Ishikawa (cell line): ENCODE data around the gene RBKS.

ENCODE experiments used
- CEBPB ChIP-seq: IDR thresholded peaks from 2 replicates; pipeline ENCODE4 v1.6.1; 2012
- CREB1 ChIP-seq: IDR thresholded peaks from 2 replicates; pipeline ENCODE4 v1.6.1; 2012; ENCODE audit warnings: low read depth
- EGR1 ChIP-seq: IDR thresholded peaks from 2 replicates; pipeline ENCODE4 v1.6.1; 2012
- EP300 ChIP-seq: IDR thresholded peaks from 2 replicates; pipeline ENCODE4 v1.6.1; 2012; ENCODE audit warnings: borderline replicate concordance
- FOXM1 ChIP-seq: IDR thresholded peaks from 2 replicates; pipeline ENCODE4 v1.6.1; 2012; ENCODE audit warnings: low read depth, borderline replicate concordance
- NFIC ChIP-seq: IDR thresholded peaks from 2 replicates; pipeline ENCODE4 v1.6.1; 2012
- RAD21 ChIP-seq: IDR thresholded peaks from 2 replicates; pipeline ENCODE4 v1.6.1; 2012; ENCODE audit warnings: low read depth
- TAF1 ChIP-seq: IDR thresholded peaks from 2 replicates; pipeline ENCODE4 v1.6.1; 2012; ENCODE audit warnings: low read depth, mild to moderate bottlenecking
- TCF12 ChIP-seq: IDR thresholded peaks from 2 replicates; pipeline ENCODE4 v1.6.1; 2012; ENCODE audit warnings: low read depth
- TEAD4 ChIP-seq: IDR thresholded peaks from 2 replicates; pipeline ENCODE4 v1.6.1; 2012
- YY1 ChIP-seq: IDR thresholded peaks from 2 replicates; pipeline ENCODE4 v1.6.1; 2012; ENCODE audit warnings: low read depth
- ZBTB7A ChIP-seq: IDR thresholded peaks from 2 replicates; pipeline ENCODE4 v1.6.1; 2012; ENCODE audit warnings: low read depth
- TF ChIP-seq, protein P1 (sequence below): IDR thresholded peaks from 2 replicates; pipeline ENCODE4 v1.6.1; 2012; ENCODE audit warnings: low read depth, mild to moderate bottlenecking
- TF ChIP-seq, protein P2 (sequence below): IDR thresholded peaks from 2 replicates; pipeline ENCODE4 v1.6.1; 2012
- TF ChIP-seq, protein P3 (sequence below): IDR thresholded peaks from 2 replicates; pipeline ENCODE4 v1.6.1; 2012

Gene RBKS

DNA sequence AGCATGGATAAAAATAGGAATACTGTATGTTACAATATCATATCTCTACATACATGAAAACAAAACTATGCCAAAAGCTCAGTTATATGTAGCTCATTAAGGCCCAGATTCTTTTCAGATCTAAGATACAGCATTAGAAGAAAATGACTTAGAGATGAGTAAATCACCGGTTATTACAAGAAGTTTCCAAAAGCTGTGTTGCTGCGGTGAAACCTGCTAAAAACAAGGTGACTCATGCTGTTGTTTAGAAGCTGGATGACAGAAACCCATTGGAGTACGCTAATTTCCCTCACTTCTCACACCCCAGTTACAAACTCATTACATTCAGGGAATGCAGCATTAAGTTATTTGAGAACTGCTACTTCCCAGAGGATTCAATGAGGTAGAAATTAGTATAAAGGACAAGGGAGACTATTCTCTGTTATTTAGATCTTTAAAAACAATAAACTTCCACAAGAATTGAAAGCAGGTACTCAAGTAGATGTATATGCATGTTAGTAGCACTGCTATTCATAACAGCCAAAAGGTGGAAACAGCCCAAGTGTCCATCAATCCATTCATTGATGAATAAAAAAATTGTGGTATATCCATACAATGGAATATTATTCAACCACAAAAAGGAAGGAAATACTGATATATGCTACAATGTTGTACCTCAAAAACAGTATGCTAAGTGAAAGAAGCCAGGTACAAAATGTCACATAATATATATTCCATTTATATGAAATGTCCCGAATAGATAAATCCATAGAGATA lies 32.6 kb downstream of the RBKS start:
- no peak for TF ChIP-seq ZBTB7A
- no peak for TF ChIP-seq EP300
- TF ChIP-seq, protein P1, sequence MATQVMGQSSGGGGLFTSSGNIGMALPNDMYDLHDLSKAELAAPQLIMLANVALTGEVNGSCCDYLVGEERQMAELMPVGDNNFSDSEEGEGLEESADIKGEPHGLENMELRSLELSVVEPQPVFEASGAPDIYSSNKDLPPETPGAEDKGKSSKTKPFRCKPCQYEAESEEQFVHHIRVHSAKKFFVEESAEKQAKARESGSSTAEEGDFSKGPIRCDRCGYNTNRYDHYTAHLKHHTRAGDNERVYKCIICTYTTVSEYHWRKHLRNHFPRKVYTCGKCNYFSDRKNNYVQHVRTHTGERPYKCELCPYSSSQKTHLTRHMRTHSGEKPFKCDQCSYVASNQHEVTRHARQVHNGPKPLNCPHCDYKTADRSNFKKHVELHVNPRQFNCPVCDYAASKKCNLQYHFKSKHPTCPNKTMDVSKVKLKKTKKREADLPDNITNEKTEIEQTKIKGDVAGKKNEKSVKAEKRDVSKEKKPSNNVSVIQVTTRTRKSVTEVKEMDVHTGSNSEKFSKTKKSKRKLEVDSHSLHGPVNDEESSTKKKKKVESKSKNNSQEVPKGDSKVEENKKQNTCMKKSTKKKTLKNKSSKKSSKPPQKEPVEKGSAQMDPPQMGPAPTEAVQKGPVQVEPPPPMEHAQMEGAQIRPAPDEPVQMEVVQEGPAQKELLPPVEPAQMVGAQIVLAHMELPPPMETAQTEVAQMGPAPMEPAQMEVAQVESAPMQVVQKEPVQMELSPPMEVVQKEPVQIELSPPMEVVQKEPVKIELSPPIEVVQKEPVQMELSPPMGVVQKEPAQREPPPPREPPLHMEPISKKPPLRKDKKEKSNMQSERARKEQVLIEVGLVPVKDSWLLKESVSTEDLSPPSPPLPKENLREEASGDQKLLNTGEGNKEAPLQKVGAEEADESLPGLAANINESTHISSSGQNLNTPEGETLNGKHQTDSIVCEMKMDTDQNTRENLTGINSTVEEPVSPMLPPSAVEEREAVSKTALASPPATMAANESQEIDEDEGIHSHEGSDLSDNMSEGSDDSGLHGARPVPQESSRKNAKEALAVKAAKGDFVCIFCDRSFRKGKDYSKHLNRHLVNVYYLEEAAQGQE, result no peak
- TF ChIP-seq, protein P2, sequence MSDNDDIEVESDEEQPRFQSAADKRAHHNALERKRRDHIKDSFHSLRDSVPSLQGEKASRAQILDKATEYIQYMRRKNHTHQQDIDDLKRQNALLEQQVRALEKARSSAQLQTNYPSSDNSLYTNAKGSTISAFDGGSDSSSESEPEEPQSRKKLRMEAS, result no peak
- TF ChIP-seq YY1, result no peak
- no peak for TF ChIP-seq CEBPB
- no peak for TF ChIP-seq FOXM1
- TF ChIP-seq, protein P3, sequence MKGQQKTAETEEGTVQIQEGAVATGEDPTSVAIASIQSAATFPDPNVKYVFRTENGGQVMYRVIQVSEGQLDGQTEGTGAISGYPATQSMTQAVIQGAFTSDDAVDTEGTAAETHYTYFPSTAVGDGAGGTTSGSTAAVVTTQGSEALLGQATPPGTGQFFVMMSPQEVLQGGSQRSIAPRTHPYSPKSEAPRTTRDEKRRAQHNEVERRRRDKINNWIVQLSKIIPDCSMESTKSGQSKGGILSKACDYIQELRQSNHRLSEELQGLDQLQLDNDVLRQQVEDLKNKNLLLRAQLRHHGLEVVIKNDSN, result no peak
- TF ChIP-seq EGR1, result no peak
- no peak for TF ChIP-seq RAD21
- TF ChIP-seq TAF1, result no peak
- TF ChIP-seq CREB1, result no peak
- no peak for TF ChIP-seq TCF12
- TF ChIP-seq TEAD4, result no peak

DNA sequence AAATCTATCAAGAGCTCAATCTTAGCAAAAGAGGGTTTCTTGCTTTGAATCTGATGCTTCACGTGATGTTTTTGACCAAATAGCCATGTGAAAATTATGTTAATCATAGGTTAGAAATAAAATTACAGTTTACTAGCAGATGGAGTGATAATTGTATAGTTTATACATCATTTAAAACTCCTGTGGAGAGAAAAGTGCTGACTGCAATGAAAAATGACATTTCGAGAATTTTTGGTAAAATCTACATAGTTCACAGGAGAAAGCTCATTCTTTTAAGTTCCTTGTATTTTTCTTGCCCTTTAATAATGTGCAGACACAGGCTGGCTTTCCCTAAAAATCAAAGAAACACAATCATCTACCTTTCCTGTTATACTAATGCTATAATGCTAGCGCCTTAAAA lies 33.2 kb downstream of the RBKS start:
- TF ChIP-seq TEAD4 (no peak), ZBTB7A (no peak), RAD21 (no peak), TCF12 (no peak), YY1 (no peak), TAF1 (no peak), CREB1 (no peak), CEBPB (no peak), FOXM1 (no peak), EP300 (no peak), NFIC (no peak), EGR1 (no peak)
- TF ChIP-seq, protein P2, result no peak
- TF ChIP-seq, protein P3, result no peak
- TF ChIP-seq, protein P1, result no peak

DNA sequence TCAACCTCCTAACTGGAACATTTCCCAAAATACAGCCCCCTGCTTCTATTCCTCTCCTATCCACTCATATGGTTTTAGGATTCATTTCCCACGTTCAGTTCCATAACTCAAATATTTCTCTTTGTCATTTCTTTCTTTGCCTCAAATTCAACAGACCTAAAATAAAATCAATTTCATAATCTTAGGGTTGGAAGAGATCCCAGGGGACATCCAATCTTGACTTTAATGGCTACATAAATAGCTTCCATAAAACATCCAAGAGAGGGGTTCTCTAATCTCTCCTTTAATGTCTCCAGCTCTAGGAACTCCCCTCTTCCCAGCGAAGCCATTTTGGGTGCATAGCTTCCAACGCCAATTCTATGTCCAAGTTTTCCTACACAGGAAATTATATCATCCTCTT lies 33.8 kb downstream of the RBKS start:
- no peak for TF ChIP-seq EGR1
- TF ChIP-seq YY1, result no peak
- TF ChIP-seq, protein P3, result no peak
- no peak for TF ChIP-seq TCF12
- TF ChIP-seq FOXM1, result no peak
- TF ChIP-seq CREB1, result no peak
- TF ChIP-seq TAF1, result no peak
- TF ChIP-seq EP300, result no peak
- TF ChIP-seq NFIC, result no peak
- no peak for TF ChIP-seq RAD21
- TF ChIP-seq CEBPB, result no peak
- no peak for TF ChIP-seq TEAD4
- TF ChIP-seq, protein P2, result no peak
- no peak for TF ChIP-seq ZBTB7A
- TF ChIP-seq, protein P1, result no peak
